ENCODE data around the gene AUTS2. TPM values are rescaled to one million over a fixed set of nuclear protein-coding genes. Genes with fewer than 3 reads are reported as not detected.

The AUTS2 gene
- total RNA-seq, 1 experiment from 2014 or later: 2.5 TPM

DNA sequence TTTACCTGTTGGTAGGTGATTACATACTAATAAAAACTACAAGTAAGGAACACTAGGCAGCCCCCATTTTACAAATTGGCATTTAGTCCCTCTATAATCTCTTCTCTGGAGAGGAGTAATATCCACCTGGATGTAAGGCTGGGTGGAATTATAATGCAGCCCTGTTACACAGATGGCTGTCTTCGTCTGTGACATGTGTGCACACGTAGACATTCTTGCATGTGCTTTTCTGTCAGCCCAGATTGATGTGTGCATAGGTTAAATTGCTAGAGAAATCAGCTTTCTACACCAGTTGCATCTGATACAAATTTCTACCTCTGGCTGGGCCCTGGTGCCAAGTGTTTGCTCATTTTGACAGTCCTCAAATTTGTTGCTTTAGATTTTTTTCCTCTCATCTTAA, 715.9 kb downstream of the AUTS2 start:
- no peak overlapping the region for H3K4me3 ChIP-seq (ENCODE audit: low read depth in 2 of 2, low read length in 2 of 2)
- H3K36me3 ChIP-seq (ENCODE audit: control insufficient read depth, insufficient read depth, low read length): no peaks in the 10 kb centered on the region
- no peaks in the 10 kb centered on the region for H3K9me3 ChIP-seq (ENCODE audit: control insufficient read depth, insufficient read depth, low read depth, low read length)
- POLR2A ChIA-PET: no interaction called here
- in situ Hi-C loops (cut with HindIII; ENCODE audit: low pct_unique_long_range_greater_than_20kb, low sequenced_read_pairs) (no loop called here), intact Hi-C loops (cut with micrococcal nuclease; ENCODE audit: unreplicated experiment) (no loop called here)
- CTCF ChIA-PET: no interaction called here
- H3K27me3 ChIP-seq (ENCODE audit: control insufficient read depth, insufficient read depth, low read length): no peaks in the 10 kb centered on the region
- no TSS peak for BruUV-seq (replicated peaks)
- no peak overlapping the region for H3K27ac ChIP-seq (ENCODE audit: low read length)
- TF ChIP-seq POLR2AphosphoS5 (IDR thresholded peaks at IDR 0.05; ENCODE audit: low read depth, low read length) (no peak), TCF7L2 (IDR thresholded peaks at IDR 0.05; ENCODE audit: low read depth, low read length) (no peak), SIN3A (IDR thresholded peaks at IDR 0.05; ENCODE audit: borderline replicate concordance, insufficient read depth, low read depth, low read length) (no peak)
- TF ChIP-seq, protein P1, sequence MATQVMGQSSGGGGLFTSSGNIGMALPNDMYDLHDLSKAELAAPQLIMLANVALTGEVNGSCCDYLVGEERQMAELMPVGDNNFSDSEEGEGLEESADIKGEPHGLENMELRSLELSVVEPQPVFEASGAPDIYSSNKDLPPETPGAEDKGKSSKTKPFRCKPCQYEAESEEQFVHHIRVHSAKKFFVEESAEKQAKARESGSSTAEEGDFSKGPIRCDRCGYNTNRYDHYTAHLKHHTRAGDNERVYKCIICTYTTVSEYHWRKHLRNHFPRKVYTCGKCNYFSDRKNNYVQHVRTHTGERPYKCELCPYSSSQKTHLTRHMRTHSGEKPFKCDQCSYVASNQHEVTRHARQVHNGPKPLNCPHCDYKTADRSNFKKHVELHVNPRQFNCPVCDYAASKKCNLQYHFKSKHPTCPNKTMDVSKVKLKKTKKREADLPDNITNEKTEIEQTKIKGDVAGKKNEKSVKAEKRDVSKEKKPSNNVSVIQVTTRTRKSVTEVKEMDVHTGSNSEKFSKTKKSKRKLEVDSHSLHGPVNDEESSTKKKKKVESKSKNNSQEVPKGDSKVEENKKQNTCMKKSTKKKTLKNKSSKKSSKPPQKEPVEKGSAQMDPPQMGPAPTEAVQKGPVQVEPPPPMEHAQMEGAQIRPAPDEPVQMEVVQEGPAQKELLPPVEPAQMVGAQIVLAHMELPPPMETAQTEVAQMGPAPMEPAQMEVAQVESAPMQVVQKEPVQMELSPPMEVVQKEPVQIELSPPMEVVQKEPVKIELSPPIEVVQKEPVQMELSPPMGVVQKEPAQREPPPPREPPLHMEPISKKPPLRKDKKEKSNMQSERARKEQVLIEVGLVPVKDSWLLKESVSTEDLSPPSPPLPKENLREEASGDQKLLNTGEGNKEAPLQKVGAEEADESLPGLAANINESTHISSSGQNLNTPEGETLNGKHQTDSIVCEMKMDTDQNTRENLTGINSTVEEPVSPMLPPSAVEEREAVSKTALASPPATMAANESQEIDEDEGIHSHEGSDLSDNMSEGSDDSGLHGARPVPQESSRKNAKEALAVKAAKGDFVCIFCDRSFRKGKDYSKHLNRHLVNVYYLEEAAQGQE (IDR thresholded peaks at IDR 0.05; ENCODE audit: insufficient read depth in 1 of 2, low read depth in 2 of 2, low read length in 1 of 2): no peak
- TF ChIP-seq, protein P2, sequence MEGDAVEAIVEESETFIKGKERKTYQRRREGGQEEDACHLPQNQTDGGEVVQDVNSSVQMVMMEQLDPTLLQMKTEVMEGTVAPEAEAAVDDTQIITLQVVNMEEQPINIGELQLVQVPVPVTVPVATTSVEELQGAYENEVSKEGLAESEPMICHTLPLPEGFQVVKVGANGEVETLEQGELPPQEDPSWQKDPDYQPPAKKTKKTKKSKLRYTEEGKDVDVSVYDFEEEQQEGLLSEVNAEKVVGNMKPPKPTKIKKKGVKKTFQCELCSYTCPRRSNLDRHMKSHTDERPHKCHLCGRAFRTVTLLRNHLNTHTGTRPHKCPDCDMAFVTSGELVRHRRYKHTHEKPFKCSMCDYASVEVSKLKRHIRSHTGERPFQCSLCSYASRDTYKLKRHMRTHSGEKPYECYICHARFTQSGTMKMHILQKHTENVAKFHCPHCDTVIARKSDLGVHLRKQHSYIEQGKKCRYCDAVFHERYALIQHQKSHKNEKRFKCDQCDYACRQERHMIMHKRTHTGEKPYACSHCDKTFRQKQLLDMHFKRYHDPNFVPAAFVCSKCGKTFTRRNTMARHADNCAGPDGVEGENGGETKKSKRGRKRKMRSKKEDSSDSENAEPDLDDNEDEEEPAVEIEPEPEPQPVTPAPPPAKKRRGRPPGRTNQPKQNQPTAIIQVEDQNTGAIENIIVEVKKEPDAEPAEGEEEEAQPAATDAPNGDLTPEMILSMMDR (IDR thresholded peaks at IDR 0.05): no peak
- no peaks in the 10 kb centered on the region for H3K4me1 ChIP-seq (ENCODE audit: control insufficient read depth, insufficient read depth, low read length)
- ATAC-seq (no peak), DNase-seq (ENCODE audit: low read depth, low spot score) (no peak)

DNA sequence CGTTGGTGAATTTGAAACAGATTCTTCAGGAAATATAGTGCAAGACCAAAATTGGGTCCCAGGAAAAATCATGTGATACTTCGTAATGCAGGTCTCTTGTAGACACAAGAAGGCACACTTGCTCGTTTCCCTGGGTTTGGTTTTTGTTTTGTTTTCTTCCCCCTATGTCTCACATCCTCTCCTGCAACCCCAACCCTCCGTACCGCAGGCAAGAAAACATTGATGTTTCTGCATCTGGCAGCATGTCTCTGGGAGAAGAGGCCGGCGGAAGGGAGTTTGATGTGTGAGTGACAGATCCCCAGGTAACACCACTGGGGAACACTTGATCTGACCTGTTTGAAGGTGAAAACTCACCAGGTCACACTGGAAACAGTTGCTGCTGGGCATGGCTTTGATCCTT, 718.5 kb downstream of the AUTS2 start:
- Histone ChIP-seq H3K27me3 (ENCODE audit: control insufficient read depth, insufficient read depth, low read length) (no peaks in the 10 kb centered on the region), H3K27ac (ENCODE audit: low read length) (no peak overlapping the region), H3K4me1 (ENCODE audit: control insufficient read depth, insufficient read depth, low read length) (no peaks in the 10 kb centered on the region), H3K4me3 (ENCODE audit: low read depth in 2 of 2, low read length in 2 of 2) (no peak overlapping the region), H3K9me3 (ENCODE audit: control insufficient read depth, insufficient read depth, low read depth, low read length) (no peaks in the 10 kb centered on the region), H3K36me3 (ENCODE audit: control insufficient read depth, insufficient read depth, low read length) (no peaks in the 10 kb centered on the region)
- POLR2A ChIA-PET: no interaction called here
- in situ Hi-C loops (cut with HindIII; ENCODE audit: low pct_unique_long_range_greater_than_20kb, low sequenced_read_pairs) (no loop called here), intact Hi-C loops (cut with micrococcal nuclease; ENCODE audit: unreplicated experiment) (no loop called here)
- DNase-seq (ENCODE audit: low read depth, low spot score) (no peak), ATAC-seq (no peak)
- TF ChIP-seq, protein P1 (IDR thresholded peaks at IDR 0.05; ENCODE audit: insufficient read depth in 1 of 2, low read depth in 2 of 2, low read length in 1 of 2): no peak
- no peak for TF ChIP-seq POLR2AphosphoS5 (IDR thresholded peaks at IDR 0.05; ENCODE audit: low read depth, low read length)
- TF ChIP-seq, protein P2 (IDR thresholded peaks at IDR 0.05): no peak
- no peak for TF ChIP-seq SIN3A (IDR thresholded peaks at IDR 0.05; ENCODE audit: borderline replicate concordance, insufficient read depth, low read depth, low read length)
- TF ChIP-seq TCF7L2 (IDR thresholded peaks at IDR 0.05; ENCODE audit: low read depth, low read length): no peak
- CTCF ChIA-PET: interaction anchor here (0.6 kb wide), 1 partner anchor 901 kb away, joined by 4 read pairs; no protein-coding TSS in a partner anchor
- BruUV-seq (replicated peaks): no TSS peak

Measured in Panc1 (cell line).